Measurements from ENCODE around the gene ELOVL3. TPM values are rescaled to one million over a fixed set of nuclear protein-coding genes. Genes with fewer than 3 reads are reported as not detected.
"Not testable (repeated sequence)": the region's sequence is repeated elsewhere in the genome, so short reads cannot be mapped to it uniquely, and the experiment has no call there.

The ELOVL3 gene
- polyA plus RNA-seq, 4 donors, result 2.1 to 3.4 (median 2.5) TPM

DNA sequence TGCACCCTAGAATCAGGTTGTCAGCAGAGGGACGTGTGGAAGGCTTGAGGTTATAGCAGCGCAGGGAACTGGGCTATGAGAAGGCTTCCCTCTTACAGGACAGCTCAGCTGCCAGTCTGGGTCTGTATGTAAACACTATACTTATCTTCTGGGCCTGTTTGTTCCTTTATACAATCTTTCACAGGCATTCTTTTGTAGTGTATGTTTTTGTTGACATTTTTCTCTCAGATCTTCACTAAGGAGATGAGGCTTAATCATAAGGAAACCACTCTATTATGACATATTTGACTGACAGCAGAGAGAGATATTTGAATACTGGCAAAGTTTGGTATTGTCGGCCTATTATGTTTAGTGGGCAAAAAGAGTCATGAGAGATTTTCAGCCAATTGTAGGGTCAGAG, 20.2 kb downstream of the ELOVL3 start:
- DNase-seq (ENCODE audit: low read depth in 4 of 4, low spot score in 3 of 4), result no peak

DNA sequence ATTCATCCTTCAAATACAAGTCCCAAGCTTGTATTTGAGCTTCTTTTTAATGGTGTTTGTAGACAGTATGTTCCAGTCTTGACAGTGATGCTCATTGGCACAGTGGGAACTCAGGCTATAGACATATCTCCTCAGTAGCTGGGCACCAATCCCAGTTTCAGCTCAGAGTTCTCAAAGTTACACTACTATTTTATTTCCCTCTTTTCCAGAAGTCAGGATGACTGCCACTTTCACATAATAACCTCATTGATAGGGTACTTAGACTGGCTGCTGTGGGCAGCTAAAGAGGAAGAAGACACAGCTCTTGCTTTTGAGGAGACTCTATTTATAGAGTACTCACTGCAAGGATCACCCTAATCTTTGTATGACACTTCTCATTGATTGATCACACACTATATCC, 21.6 kb downstream of the ELOVL3 start:
- DNase-seq (ENCODE audit: low read depth in 4 of 4, low spot score in 3 of 4), result no peak

DNA sequence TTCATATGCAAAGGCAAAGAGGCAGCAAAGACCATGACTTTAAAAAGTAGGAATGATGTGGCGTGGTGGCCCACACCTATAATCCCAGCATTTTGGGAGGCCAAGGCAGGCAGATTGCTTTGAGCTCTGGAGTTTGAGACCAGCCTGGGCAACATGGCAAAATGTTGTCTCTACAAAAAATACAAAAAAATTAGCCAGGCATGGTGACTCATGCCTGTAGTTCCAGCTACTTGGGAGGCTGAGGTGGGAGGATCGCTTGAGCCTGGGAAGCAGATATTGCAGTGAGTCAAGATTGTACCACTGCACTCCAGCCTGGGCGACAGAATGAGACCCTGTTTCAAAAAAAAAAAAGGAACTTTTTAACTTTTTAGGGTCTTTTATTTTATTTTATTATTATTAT, 26.4 kb downstream of the ELOVL3 start:
- DNase-seq (ENCODE audit: low read depth in 4 of 4, low spot score in 3 of 4), result not testable (repeated sequence)

DNA sequence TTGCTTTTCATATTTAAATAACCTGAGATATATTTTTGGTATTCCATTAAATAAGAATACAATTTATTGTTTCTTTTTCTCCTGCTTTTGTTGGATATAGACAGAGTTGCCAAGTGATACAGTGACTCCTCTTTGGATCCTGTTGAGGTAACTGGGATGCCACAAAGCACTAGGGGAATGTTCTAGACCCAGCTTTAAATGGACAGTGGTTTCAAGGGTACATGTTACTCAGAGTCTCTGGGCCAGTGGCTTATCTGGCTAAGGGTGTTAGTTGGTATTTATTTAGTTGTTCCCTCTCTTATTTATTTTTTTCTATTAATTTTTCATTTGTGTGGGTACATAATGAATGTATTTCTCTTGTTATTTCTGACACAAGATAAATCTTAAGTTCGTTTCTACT, 28.3 kb downstream of the ELOVL3 start:
- no peak for DNase-seq (ENCODE audit: low read depth in 4 of 4, low spot score in 3 of 4)

DNA sequence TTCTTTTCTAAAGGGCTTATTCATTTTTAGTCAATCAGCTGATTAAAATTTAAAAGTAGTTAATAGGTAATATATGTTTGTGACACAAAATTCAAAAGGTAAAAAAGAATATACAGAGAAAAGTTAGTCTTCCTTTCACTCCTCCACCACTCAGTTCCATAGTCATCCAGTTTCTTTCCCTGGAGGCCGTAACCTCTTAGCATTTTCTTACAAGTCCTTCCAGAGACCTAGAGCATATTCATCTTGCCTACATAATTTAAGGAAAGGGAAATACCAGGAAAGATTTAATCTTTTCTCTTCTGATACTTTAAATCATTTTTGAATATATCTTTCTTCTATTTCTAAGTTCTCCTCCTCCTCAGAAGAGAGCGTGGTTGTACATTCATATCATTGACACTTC, 29.3 kb downstream of the ELOVL3 start:
- no peak for DNase-seq (ENCODE audit: low read depth in 4 of 4, low spot score in 3 of 4)

DNA sequence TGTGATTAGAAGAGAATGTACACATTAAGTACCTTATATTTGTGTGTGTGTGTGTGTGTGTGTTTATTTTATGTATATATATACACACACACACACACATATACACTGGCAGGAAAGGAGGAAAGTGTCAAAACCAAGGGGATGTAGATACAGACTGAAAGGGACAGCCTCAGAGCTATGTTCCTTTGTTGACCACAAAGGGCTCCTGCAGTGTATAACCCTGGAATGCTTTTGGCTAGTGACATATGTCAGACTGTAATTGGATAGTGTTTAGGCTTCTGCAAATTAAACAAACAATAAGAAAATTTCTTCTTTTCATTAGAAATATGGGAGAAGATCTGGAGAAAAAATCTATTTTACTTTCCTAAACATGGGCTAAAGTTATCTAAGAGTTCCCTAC, 35.1 kb downstream of the ELOVL3 start:
- DNase-seq (ENCODE audit: low read depth in 4 of 4, low spot score in 3 of 4), result no peak

DNA sequence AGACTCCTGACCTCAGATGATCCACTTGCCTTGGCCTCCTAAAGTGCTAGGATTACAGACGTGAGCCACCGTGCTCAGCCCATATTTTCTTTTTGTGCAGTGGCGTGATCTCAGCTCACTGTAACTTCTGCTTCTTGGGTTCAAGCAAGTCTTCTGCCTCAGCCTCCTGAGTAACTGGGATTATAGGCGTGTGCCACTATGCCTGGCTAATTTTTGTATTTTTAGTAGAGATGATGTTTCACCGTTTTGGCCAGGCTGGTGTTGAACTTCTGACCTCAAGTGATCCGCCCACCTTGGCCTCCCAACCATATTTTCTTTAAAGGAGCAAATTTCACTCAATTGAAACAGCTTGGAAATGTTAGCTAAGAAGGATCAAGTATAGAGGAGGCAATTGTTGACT, 35.7 kb downstream of the ELOVL3 start:
- DNase-seq (ENCODE audit: low read depth in 4 of 4, low spot score in 3 of 4), result no peak

DNA sequence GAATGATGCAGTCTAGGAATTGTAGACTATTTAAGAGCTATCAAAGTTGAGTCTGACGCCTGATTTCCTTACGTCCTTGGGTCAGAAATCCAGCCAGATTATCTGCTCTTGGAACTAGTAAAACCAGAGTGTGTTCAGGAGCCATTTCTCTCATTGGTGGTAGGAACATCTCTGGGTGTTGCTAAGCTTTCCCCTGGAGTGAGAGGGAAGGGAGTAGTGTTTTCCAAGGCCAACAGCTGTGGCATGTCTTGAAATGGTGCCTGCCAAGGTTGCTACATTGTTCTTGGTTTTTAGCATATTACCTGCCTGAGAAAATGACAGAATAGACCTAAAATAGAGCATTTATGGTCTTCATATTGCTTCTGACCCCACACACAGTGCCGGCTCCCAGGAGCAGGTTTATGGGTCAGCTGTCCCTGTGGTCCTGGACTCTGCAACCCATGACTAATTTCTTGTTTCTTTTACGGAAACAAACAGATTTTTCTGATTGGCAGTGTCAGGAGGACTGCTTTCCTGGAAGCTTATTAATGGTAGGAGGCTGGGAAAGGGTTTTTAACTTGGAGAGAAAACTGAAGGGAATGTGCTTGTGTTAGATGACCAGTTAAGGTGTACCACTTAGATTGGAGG, 36.8 kb downstream of the ELOVL3 start:
- no peak for DNase-seq (ENCODE audit: low read depth in 4 of 4, low spot score in 3 of 4)

DNA sequence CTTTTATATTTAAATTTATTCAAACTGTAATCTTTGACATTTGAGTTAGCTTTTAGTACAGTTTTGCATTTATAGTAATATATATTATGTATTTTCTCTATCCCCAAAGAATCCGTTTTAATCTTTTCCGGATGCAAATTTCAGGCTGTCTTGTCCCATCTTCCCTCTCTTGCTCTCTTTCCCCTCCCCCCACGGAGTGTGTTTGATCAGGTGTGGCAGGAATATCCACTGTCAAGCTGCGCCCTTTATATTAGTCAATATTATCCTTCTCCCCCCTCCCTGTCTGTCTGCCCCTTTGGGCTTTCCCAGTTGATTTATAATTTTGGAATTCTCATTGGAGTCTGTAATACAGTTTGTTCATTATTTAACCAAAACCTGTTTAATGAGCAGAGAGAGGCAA, 38.3 kb downstream of the ELOVL3 start:
- no peak for DNase-seq (ENCODE audit: low read depth in 4 of 4, low spot score in 3 of 4)

DNA sequence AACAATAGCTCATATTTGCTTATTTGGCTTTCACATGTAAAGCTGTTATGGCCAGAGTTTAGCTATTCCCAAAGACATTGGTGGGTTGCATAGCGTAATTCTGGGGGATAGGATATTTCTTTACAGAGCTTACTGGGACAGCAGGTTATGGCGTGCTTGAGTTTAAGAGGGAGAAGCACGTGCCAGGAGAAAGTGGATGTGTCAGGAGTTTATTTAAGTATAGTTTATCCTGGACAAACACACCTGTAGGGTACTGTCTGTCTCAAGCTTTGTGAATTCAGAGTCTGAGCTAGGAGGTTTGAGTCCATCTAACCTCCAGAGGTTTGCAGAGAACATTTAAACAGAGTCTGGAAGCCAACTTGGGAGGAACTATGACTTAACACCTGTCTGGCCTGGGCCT, 40.6 kb downstream of the ELOVL3 start:
- no peak for DNase-seq (ENCODE audit: low read depth in 4 of 4, low spot score in 3 of 4)

DNA sequence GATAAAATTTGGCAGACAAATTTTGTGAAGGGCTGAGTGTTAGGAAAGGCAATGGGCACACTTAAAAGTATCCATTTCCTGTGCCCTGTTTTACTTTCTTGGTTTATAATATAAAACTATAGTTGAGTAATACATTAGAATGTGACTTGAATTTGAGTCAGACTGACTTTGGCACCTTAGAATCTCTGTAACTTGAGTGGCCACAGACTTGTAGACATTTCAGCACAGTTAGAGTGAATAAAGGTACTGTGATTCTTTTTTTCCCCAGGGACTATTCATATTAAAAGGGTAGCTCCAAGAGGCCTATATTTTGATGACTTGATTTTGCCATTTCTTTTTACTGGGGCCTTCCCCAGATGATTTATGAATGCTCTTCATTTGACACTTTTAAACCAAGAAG, 41.6 kb downstream of the ELOVL3 start:
- DNase-seq (ENCODE audit: low read depth in 4 of 4, low spot score in 3 of 4), result no peak

DNA sequence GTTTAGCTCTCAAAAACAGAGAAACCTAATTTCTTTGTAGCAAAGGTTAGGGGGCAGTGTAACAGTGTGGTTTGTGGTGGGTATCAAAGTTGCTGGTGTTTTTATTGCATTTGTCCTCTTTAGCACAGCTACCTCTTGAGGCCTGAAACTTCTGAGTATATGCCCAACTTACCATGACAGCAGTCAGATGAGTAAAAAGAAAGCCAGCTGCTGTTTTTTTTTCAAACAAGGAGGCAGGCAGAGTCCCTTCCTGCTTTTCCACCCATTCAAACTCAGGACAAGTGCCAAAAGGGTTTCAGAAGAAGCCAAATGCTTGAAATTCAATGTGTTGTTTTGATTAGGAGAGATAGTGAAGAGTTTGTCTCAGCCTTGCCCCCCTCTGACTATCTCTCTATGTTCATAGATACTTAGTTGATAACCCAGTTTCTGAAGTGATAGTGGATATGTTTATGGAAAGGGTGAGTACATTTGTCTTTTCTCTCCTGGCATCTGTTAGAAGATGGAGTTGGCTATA, 42.3 kb downstream of the ELOVL3 start:
- no peak for DNase-seq (ENCODE audit: low read depth in 4 of 4, low spot score in 3 of 4)

DNA sequence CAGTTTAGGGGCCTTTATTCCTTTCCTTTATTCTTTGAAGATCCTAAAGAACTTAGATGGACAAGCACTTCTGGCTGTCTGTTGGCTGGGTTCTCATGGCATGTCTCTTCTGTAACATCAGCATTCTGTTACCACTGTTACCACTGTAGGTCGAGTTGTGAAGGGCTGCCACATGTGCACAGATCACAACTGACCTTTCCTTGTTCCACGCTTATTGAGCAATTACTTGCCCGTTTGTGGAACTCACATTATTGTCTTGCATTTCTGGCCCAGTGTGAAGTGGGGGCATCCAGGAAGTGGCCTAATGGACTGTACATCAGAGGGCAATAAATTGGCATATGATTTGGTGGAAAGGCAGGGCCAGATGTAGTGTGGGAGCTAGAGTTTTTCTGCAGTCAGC, 42.9 kb downstream of the ELOVL3 start:
- no peak for DNase-seq (ENCODE audit: low read depth in 4 of 4, low spot score in 3 of 4)

DNA sequence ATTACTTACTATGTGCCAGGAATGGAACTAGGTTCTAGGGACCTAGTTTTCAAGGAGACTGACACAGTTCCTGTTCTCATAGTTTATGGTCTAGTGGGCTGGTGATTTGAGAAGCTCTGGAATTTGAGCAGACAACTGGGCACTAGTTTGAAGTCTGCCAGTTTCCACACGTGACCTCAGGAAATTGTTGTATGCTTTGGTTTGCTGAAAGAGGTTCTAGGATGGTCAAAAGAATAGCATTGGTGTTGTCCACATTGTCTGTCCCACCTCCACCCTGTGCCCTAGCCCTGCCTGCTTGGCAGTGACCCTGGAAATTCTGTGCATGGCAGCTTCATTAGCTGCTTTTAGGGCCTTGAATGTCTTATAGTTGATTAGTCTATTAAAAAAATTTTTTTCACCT, 48.0 kb downstream of the ELOVL3 start:
- DNase-seq (ENCODE audit: low read depth in 4 of 4, low spot score in 3 of 4), result no peak

DNA sequence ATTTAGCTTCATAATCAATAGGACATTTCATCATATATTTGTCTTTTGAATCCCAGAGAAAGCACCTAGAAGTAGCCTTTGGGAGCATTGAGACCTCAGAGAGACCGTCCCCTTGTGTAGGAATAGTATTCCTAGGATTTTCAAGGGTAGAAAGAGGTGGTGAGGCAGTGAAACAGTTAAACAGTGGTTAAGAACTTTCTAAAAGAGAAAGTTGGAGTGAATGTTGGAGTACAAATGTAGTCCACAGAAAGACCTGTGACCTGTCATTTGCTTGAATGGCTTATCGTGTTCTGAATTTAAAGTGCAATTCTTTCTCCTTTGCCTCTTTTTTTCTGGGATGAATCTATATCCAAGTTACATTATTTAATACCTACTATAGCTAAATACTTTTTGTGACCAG, 49.2 kb downstream of the ELOVL3 start:
- DNase-seq (ENCODE audit: low read depth in 4 of 4, low spot score in 3 of 4), result no peak

DNA sequence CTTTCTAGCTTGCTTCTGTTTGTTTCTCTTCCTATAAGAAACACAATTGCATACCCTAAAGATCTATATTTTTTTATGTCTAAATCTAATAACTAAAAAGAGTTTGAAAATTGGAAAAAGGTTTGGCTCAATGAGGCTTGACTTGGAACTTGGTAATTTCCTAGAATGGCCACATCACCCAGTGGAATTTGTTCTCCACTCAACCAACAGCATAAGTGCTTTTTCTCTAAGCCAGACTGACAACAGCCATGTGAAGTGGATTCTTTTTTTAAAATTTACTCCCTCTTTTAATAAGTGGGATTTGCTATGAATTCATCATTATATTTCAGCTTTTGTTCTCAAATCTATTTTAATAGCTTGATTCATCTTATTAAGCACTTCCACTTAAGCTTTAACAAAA, 53.0 kb downstream of the ELOVL3 start:
- DNase-seq (ENCODE audit: low read depth in 4 of 4, low spot score in 3 of 4), result no peak

Other genes with a start within 250 kb of the ELOVL3 start
- 10 to 100 TPM; 18.9 to 23.9 (median 21.6) TPM for gene ARMH3, start 170.1 kb upstream of the ELOVL3 start, polyA plus RNA-seq (ENCODE audit: insufficient read length in 4 of 4)
- 10 to 100 TPM; 11.1 to 15.6 (median 12.9) TPM for gene HPS6, start 160.9 kb upstream of the ELOVL3 start, polyA plus RNA-seq (ENCODE audit: insufficient read length in 4 of 4)
- gene LDB1, start 105.9 kb upstream of the ELOVL3 start, polyA plus RNA-seq (ENCODE audit: insufficient read length in 4 of 4), result 100 to 1,000 TPM; 114 to 117 (median 115) TPM
- gene PPRC1, start 93.3 kb upstream of the ELOVL3 start, polyA plus RNA-seq (ENCODE audit: insufficient read length in 4 of 4), result 10 to 100 TPM; 27.9 to 36.5 (median 31.7) TPM
- 100 to 1,000 TPM in 2 of 4 donors, 10 to 100 TPM in 2; 92.7 to 105 (median 97.3) TPM for gene NOLC1, start 73.9 kb upstream of the ELOVL3 start, polyA plus RNA-seq (ENCODE audit: insufficient read length in 4 of 4)
- 1 to 10 TPM in 2 of 4 donors, under 1 TPM in 2; 0.43 to 1.5 (median 0.94) TPM for gene PITX3, start 15.2 kb downstream of the ELOVL3 start, polyA plus RNA-seq (ENCODE audit: insufficient read length in 4 of 4)
- 10 to 100 TPM; 43.1 to 53.1 (median 46.1) TPM for gene GBF1, start 19.2 kb downstream of the ELOVL3 start, polyA plus RNA-seq (ENCODE audit: insufficient read length in 4 of 4)
- 10 to 100 TPM; 17.6 to 24.7 (median 18.7) TPM for gene NFKB2, start 169.4 kb downstream of the ELOVL3 start, polyA plus RNA-seq (ENCODE audit: insufficient read length in 4 of 4)
- 10 to 100 TPM in 1 of 4 donors, 1 to 10 TPM in 3; 7.3 to 13.6 (median 9.3) TPM for gene PSD, start 192.5 kb downstream of the ELOVL3 start, polyA plus RNA-seq (ENCODE audit: insufficient read length in 4 of 4)
- gene FBXL15, start 194.5 kb downstream of the ELOVL3 start, polyA plus RNA-seq (ENCODE audit: insufficient read length in 4 of 4), result 10 to 100 TPM in 1 of 4 donors, 1 to 10 TPM in 3; 6.3 to 17.2 (median 7.1) TPM
- 100 to 1,000 TPM in 1 of 4 donors, 10 to 100 TPM in 3; 78.0 to 101 (median 83.2) TPM for gene CUEDC2, start 206.3 kb downstream of the ELOVL3 start, polyA plus RNA-seq (ENCODE audit: insufficient read length in 4 of 4)
- gene C10orf95, start 225.2 kb downstream of the ELOVL3 start, polyA plus RNA-seq (ENCODE audit: insufficient read length in 4 of 4), result 1 to 10 TPM in 2 of 4 donors, under 1 TPM in 2; 0.58 to 1.3 (median 0.83) TPM

Data from right renal pelvis (tissue), 4 donors.